Fibroblast of skin of abdomen (primary cell): Measurements from ENCODE around the gene SLC6A2.

Experiments
- DNase-seq: peaks from one replicate; pipeline ENCODE4 v3.0.0-alpha.2; 2013

SLC6A2 gene

GRCh38 chr16:55647798-55648197 is 8.0 kb upstream of the SLC6A2 start:
- no peak for DNase-seq

DNA sequence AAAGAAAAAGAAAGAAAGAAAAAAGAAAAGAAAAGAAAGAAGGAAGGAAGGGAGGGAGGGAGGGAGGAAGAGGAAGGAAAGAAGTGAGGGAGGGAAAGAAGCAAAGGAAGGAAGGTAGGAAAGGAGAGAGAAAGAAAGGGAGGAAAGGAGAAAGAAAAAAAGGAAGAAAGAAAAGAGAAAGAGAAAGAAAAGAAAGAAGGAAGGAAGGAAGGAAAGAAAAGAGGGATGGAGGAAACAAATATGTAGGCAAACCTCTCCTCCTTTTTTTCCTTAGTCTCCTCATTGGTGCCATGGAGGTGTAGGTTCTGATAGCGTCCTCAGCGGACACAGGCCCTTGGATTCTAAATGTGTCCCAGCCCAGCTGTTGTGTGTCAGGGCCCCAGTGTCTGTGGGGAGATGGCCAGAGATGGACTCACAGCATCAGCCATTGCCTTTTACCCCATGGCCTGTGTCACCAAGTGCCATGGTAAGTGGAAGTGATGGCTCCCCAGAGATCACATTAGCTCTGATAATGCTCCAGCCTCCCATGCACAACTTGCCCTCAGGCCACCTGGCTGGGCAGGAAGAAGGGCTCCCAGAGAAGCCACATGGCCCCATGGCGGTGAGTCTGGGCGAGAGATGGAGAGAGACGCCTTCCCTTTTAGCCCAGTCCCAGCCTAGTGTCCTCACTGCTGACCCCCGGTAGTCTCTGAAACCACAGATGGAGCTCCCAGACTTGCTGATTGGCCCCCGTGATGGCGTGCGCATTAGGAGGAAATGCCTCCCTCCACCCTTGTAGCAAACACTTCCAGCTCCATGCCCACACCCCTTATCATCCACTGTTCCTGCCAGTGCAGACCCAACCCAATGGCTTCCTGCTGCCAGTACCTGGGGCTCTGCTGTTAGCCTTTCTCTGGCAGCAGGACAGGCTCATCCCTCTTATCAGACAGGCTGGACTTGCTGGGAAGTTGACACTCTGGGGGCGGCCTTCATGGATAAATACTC is 3.7 kb upstream of the SLC6A2 start:
- DNase-seq, result no peak

DNA sequence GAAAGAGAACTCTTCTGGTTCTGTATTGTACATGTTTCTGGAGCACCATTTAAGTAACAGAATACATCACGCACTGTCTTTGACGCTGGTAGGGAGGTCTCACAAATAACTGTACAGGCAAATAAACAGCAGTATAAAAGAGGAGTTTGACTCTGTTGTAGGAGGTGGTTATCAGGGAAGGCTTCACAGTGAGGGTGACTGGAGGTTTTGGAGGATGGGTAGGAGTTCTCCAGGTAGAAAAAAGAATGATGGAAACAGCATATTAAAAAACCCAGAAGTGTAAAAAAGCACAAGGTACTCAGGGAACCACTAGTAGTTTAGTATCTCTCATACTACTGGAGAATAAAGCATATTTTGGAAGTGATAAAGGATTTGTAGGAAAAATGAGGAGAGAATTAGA is 2.7 kb upstream of the SLC6A2 start:
- no peak for DNase-seq

GRCh38 chr16:55655381-55655896 is 349 bp upstream of the SLC6A2 start:
- no peak for DNase-seq

DNA sequence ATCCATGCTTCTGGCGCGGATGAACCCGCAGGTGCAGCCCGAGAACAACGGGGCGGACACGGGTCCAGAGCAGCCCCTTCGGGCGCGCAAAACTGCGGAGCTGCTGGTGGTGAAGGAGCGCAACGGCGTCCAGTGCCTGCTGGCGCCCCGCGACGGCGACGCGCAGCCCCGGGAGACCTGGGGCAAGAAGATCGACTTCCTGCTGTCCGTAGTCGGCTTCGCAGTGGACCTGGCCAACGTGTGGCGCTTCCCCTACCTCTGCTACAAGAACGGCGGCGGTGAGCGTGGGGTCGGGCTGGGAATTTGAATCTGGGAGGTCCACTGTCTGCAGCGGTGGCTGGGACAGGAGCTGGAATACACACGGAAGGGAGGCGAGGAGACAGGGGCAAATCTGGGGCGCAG is 904 bp downstream of the SLC6A2 start:
- DNase-seq, result no peak

GRCh38 chr16:55657616-55658015 is 1.8 kb downstream of the SLC6A2 start:
- no peak for DNase-seq

- no peak for DNase-seq
Observed at GRCh38 chr16:55658898-55659420, 3.2 kb downstream of the SLC6A2 start.

DNA sequence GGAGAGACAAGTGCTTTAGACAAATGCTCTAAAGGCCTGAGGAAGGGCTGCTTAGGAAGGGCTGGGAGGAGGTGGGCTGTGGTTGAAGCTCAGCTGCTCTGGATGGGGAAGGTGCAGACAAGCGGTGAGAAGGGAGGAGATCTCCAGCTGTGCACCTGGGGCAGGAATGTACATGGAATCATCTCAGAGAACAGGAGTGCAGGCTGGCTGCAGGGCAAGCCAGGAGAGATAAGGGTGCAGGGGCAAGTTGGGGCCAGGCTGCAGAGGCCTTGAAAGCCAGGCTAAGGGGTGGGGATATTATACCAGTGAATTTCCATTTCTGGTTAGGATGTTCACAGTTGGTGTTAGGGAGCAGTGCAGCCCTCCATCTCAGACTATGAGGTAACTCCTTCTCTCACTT is 4.2 kb downstream of the SLC6A2 start:
- DNase-seq, result no peak

DNA sequence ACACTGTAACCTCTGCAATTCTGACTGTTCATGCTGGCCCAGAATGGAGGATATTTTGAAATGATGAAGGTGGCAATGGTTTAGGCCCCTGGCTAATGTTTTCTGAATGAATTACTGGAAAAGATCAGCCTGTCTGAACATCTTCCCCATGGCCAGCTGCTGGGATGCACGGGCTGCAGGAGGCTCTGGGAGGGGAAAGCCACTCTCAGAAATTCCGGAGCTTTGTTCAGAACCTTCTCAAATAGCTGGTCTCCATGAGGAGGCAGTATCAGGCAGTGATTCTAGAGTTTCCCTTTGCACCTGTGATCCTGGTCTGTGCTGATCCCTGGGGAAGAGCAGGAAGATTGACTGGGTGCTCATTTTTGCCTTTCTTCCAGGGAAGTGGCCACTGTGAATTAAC is 5.0 kb downstream of the SLC6A2 start:
- DNase-seq, result no peak

- peak; percentile 36 for DNase-seq
Observed at GRCh38 chr16:55661941-55662643, 6.3 kb downstream of the SLC6A2 start.

DNA sequence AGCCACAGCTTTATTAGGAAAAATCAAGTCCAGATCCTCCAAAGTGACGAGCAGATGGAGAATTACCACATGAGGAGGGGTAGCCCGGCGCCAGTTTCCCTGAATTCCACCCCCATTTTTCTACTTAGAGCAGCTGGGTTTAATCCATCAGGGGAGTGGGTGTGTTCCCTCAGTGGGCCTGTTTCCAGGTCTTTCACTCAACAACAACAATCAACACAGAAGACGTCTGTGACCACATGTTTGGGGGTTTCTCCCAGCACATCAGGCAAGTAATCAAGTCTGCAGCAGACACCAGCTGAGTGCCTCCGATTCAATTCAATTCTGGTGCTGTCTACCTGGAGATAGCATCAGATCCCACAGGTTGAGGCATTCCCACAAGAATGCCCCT is 6.8 kb downstream of the SLC6A2 start:
- peak; percentile 74 for DNase-seq

- DNase-seq, result no peak
Observed at GRCh38 chr16:55663225-55663624, 7.4 kb downstream of the SLC6A2 start.

DNA sequence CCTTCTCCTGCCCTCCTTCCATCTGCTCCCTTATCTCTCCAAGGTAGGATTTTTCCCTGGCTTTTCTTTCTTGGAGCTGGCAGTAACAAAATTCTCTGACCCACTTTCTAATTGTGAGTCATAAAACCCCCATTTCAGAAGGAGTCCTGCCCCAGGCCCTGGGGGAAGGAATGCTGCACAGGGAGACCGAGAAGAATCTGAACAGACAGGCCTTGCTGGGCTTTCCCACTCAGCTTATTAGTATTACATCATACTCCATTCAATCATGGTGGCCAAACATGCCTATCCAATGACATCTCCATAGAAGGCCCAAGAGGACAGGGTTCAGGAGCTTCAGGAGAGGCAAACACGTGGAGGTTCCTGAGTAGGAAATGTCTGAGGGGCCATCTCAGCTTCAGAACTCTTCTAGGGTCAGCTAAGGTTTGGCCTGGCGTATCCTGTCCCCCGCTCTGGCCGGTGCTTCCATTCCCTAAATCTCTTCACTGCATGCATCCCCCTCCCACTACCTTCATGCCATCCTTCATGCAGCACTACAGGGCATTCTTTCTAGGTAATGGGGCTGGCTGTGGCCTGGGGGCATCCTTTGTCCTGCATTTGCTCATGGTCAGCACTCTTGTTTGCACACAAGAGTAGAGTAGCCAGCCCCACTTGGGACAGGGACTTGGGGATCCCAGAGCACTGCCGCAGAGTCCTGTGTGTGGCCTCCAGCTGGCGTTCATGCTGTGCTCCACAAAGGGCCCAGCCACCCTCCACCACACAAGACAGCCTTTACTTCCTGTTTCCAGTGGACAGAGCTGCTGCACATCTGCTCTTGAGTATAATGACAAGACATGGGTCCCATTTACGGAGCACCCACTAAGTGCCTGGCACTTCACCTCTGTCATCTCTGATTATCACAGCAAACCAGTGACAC is 8.2 kb downstream of the SLC6A2 start:
- DNase-seq, result peak; percentile 36

DNA sequence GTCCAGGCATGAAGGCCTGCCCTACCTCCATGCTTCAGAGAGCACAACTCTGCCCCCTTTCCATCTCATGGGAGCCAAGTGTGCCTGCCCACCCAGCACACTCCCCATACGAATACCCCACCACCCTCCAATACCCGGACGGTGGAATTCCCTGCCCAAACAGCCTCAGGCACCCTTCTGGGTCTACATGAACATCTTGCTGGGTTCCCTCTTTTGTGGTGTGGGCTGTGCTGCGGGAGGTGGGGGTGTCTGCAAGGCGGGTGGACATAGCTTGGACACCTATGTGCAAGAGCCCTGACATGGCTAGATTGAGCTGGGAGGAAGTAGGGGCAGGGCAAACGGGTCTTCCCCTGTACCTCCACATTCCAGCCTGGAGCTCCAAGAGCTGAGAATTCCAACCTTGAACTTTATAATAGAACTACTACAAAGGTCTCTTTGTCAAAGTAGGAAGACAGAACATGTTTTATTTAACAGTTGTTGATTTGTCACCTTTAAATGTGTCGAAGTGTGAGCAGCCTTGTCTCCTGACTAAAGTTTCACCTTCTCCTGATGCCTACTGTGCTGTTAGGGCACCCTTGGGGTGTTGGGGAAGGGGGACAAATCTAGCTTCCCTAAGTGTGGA is 9.1 kb downstream of the SLC6A2 start:
- DNase-seq, result no peak

- no peak for DNase-seq
Observed at GRCh38 chr16:55665511-55665910, 9.7 kb downstream of the SLC6A2 start.

GRCh38 chr16:55666012-55666411 is 10.2 kb downstream of the SLC6A2 start:
- DNase-seq, result no peak

- no peak for DNase-seq
Observed at GRCh38 chr16:55667753-55668152, 12.0 kb downstream of the SLC6A2 start.

DNA sequence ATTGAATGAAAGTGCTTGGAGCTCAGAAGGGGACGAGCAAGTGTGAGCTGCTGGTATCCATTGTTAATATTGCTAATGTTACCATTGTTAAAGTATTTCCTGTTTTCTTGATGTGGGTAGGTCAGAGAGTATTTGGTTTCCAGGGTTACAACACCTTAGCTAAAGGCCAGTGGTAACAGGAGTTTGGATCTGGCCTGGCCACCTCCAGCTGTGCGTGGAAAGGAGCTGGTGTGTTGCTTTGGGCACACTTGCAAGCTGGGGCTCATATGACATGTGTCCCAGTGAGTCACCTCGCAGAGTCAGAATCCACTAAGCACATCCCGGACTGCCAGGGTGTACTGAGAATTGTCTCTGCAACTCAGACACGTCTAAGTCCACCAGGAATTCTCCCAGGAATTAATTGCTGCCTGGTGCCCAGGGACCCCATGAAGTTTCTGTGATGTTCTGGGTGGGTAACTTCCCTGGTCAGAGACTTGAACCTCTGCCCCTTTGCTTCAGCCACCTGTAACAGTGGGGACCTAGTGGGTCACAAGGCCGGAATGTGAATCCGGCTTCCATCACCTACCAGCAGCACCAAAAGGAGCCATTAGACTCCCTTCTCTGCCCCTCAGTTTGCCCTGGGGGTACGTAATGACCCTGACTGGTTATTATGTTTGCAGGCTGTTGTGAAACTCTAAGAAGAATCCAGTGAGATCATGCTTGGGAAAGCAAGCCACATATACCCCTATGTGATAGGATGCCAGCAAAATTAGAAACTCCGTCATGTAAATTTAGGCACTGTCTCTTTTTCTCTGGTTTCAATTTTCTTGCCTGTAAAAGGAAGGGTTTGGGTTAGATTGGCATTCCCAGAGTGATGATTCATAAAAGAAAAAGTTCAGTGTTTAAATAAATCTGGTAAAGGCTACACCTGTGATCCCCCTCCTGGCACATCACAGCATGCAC is 12.8 kb downstream of the SLC6A2 start:
- peak; percentile 10 for DNase-seq

GRCh38 chr16:55671206-55671973 is 15.6 kb downstream of the SLC6A2 start:
- DNase-seq, result no peak

GRCh38 chr16:55671974-55672280 is 16.1 kb downstream of the SLC6A2 start:
- DNase-seq, result no peak
